Activated CD4-positive, alpha-beta T cell treated with anti-CD3 and anti-CD28 coated beads, Interleukin-2, amount 10 ng/mL, durations not matched to agents 24 days and 14 days (primary cell): ENCODE results near the gene TTC16. TPM values are rescaled to one million over a fixed set of nuclear protein-coding genes. Genes with fewer than 3 reads are reported as not detected.

Source experiments
- DNase-seq: peaks from one replicate; pipeline ENCODE4 v3.0.0; 2022
- H3K27ac Mint-ChIP-seq: one replicate; pipeline ENCODE4 v1.8.0; 2022; ENCODE audit warnings: mild to moderate bottlenecking, mixed read lengths
- H3K27me3 Mint-ChIP-seq: one replicate; pipeline ENCODE4 v1.8.0; 2022; ENCODE audit warnings: mixed read lengths
- H3K36me3 Mint-ChIP-seq: one replicate; pipeline ENCODE4 v1.8.0; 2022; ENCODE audit warnings: low read depth, mild to moderate bottlenecking, mixed read lengths
- H3K4me1 Mint-ChIP-seq: one replicate; pipeline ENCODE4 v1.8.0; 2021; ENCODE audit warnings: mixed read lengths
- H3K4me3 Mint-ChIP-seq: one replicate; pipeline ENCODE4 v1.8.0; 2022; ENCODE audit warnings: mild to moderate bottlenecking, moderate library complexity, mixed read lengths
- H3K9me3 Mint-ChIP-seq: one replicate; pipeline ENCODE4 v1.8.0; 2021; ENCODE audit warnings: mixed read lengths
- intact Hi-C: fragments of 100-400 bp; cut with micrococcal nuclease; formaldehyde crosslinking; loops from one replicate; pipeline ENCODE4 v1.15.1; 2023
- total RNA-seq: library from RNA; stranded (reverse); gene quantifications from 2 replicates; pipeline ENCODE4 v1.2.3, GENCODE V29; 2022

Gene TTC16
- total RNA-seq, 1 donor from 2014 or later, result not detected

DNA sequence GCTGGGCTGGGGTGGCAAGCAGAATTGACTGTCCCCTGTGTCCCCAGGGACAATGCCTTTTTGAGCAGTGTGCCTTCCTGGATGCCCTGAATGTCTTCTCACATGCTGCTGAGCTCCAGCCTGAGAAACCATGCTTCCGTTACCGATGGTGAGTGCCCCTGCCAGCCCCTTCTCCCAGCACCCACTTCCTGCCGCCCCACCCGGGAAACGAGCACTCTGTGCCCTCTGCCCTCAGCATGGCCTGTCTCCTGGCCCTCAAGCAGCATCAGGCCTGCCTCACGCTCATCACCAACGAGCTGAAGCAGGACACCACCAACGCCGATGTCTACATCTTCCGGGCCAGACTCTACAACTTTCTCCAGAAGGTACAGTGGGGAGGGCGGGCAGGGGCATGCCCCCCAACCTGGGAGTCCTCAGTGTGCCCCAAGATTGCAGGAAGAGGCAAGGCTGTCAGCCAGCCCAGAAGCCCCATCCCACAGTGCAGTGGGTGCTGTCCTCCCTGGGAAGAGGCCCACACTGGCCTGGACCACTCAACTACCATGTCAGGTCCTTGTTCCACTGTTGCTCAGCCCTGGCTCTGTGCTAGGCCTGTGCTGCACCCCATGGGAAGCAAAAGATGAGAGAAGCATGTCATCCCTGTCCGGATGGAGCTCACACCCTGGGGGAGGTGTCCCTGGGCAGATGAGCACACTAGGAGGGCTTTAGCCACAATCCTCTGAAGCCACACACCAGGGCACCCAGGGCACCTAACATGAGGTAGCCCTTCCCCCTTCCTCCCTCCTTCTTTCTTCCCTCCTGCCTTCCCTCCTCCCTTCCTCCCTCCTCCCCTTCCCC, 4.4 kb downstream of the TTC16 start:
- H3K27me3 Mint-ChIP-seq, result peaks cover 2% of the 10 kb centered on the region
- peaks cover 2% of the 10 kb centered on the region for H3K36me3 Mint-ChIP-seq
- peak overlapping the region; percentile 40 for H3K27ac Mint-ChIP-seq
- no peak overlapping the region for H3K4me3 Mint-ChIP-seq
- intact Hi-C loops, result no loop called here
- no peaks in the 10 kb centered on the region for H3K9me3 Mint-ChIP-seq
- peaks cover 14% of the 10 kb centered on the region for H3K4me1 Mint-ChIP-seq
- no peak for DNase-seq

DNA sequence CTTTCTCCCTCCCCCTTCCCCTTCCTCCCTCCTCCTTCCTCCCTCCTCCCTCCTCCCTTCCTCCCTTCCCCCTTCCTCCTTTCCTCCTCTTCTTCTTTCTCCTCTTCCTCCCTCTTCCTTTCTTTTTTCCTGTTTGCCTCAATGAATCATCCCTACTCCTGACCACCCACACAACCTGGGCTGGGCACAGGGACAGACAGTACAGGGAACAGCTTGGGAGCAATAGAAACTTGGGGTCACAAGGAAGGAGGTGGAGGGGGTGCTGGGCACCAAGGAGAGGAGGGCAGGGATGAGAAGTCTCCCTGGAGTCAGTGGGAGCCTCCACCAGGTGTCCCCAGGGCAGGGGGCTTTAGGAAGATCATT, 5.0 kb downstream of the TTC16 start:
- no peaks in the 10 kb centered on the region for H3K36me3 Mint-ChIP-seq
- H3K27ac Mint-ChIP-seq, result no peak overlapping the region
- intact Hi-C loops, result no loop called here
- H3K27me3 Mint-ChIP-seq, result no peaks in the 10 kb centered on the region
- no peak overlapping the region for H3K4me3 Mint-ChIP-seq
- no peaks in the 10 kb centered on the region for H3K9me3 Mint-ChIP-seq
- peaks cover 11% of the 10 kb centered on the region for H3K4me1 Mint-ChIP-seq
- no peak for DNase-seq

DNA sequence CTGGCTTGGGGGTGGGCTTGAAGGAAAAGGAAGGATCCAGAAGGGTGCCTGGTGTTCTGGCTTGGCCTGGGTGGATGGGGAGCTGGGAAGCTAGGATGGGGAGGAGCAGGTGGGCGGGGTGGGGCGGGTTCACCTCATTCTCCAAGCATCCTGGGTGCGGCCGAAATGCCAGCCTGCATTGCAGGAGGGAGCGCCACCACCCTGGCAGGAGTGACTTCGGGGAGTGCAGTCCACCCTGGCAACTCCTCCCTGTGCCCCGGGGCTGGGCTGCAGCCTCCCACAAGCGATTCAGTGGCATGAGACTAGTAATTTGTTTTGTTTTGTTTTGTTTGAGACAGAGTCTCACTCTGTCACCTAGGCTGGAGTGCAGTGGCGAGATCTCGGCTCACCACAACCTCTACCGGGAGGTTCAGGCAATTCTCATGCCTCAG, 5.5 kb downstream of the TTC16 start:
- Mint-ChIP-seq H3K9me3 (no peaks in the 10 kb centered on the region), H3K4me3 (no peak overlapping the region), H3K36me3 (no peaks in the 10 kb centered on the region), H3K27ac (no peak overlapping the region), H3K27me3 (no peaks in the 10 kb centered on the region), H3K4me1 (peaks cover 6% of the 10 kb centered on the region)
- intact Hi-C loops, result no loop called here
- DNase-seq, result no peak

DNA sequence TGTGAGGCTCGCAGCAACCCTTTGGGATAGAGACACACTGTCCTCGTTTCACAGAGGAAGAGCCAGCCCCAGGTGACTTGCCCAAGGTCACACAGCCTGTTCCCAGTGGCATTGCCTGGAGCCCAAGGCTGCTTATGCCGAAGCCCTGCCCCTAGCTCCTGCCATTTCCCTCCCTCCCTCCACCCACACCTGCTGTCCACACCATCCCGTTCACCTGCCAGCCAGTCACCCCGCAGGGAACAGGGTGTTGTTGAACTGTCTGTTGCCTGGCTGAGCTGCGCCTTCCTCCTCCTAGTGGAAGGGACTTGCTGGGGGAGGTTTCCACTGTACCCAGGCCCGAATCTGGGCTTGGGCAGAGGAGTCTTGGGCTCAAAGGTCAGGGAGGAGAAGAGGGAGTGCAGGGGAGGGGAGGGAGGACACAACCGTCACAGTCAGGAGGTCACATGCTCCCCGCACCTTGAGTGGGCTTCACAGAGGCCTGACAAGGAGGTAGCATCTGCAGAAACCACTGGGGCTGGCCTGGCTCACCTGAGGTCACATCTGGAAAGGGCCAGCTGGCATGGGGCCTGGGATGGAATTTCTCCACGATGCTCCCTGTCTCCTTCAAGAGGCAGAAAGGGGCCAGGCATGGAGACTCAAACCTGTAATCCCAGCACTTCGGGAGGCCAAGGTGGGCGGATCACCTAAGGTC, 6.3 kb downstream of the TTC16 start:
- no peak overlapping the region for H3K27ac Mint-ChIP-seq

DNA sequence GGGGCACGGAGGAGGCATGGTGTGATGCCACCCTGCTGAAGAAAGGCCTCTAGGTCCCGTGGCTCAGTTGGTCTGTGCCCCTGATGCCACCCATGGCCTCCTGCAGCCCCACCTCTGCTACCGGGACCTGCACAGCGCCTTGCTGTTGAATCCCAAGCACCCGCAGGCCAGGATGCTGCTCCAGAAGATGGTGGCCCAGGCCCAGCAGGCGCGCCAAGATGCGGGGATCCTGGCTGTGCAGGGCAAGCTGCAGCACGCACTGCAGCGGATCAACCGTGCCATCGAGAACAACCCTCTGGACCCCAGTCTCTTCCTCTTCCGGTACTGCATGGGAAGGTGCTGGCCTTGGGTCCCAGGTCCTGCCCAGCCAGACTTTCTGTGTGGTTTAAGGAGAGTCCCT, 7.1 kb downstream of the TTC16 start:
- Mint-ChIP-seq H3K36me3 (no peaks in the 10 kb centered on the region), H3K4me3 (no peak overlapping the region), H3K4me1 (peaks cover 6% of the 10 kb centered on the region), H3K9me3 (no peaks in the 10 kb centered on the region), H3K27me3 (no peaks in the 10 kb centered on the region), H3K27ac (no peak overlapping the region)
- DNase-seq, result no peak
- intact Hi-C loops, result no loop called here

More for the DNA sequence above, 6.3 kb downstream of the TTC16 start:
- Mint-ChIP-seq H3K36me3 (no peaks in the 10 kb centered on the region), H3K27me3 (no peaks in the 10 kb centered on the region), H3K4me3 (no peak overlapping the region), H3K9me3 (no peaks in the 10 kb centered on the region), H3K4me1 (peaks cover 6% of the 10 kb centered on the region)
- no peak for DNase-seq
- intact Hi-C loops, result no loop called here

DNA sequence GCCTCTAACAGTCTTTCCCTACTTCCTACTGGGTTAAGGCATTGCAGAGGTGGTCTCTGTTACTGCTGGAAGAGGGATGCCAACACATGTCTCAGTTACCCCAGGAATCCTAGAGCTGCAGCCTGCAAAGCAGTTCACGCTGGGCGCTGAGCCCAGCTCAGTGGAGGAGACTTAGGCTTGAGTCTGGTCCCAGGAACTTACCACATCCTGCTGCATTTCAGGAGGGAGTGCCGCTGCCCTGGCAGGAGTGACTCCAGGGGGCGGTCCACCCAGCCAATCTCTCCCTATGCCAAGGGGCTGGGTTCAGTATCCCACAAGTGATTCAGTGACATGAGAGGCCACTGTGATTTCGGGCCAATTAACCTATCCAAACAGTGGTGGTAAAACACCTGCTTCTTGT, 7.6 kb downstream of the TTC16 start:
- Mint-ChIP-seq H3K27ac (no peak overlapping the region), H3K4me1 (peaks cover 6% of the 10 kb centered on the region), H3K9me3 (no peaks in the 10 kb centered on the region), H3K4me3 (no peak overlapping the region), H3K27me3 (no peaks in the 10 kb centered on the region), H3K36me3 (no peaks in the 10 kb centered on the region)
- DNase-seq, result no peak
- intact Hi-C loops, result no loop called here

DNA sequence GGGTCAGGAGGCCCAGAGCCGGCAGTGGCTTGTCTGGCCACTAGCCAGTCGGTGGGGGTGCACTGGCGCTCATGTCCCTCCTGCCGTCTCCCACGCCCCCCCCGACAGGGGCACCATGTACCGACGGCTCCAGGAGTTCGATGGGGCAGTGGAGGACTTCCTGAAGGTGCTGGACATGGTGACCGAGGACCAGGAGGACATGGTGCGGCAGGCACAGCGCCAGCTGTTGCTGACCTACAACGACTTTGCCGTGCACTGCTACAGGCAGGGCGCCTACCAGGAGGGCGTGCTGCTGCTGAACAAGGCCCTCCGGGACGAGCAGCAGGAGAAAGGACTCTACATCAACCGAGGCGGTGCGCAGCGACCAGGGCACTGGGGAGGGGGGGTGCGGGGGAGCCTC, 8.1 kb downstream of the TTC16 start:
- Mint-ChIP-seq H3K4me1 (peaks cover 6% of the 10 kb centered on the region), H3K9me3 (no peaks in the 10 kb centered on the region), H3K27ac (no peak overlapping the region), H3K36me3 (no peaks in the 10 kb centered on the region), H3K27me3 (no peaks in the 10 kb centered on the region), H3K4me3 (no peak overlapping the region)
- DNase-seq, result no peak
- intact Hi-C loops, result no loop called here

DNA sequence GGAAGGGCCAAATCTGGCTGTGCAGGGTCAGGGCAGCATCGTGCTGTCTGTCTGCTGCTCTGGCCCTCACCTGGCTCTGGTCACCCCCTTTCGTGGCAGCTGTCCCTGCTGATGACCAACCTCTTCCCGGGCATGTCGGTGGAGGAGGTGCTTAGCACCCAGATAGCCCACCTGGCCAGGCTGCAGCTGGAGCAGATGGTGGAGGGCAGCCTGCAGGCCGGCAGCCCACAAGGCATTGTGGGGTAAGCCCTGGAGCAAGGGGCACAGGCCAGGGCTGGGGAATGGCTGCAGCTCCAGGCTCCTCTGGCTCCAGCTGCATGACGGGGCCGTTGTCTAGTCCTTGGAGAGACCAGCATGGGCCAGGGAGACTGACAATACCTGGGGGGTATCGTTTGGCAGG, 11.0 kb downstream of the TTC16 start:
- Mint-ChIP-seq H3K4me3 (no peak overlapping the region), H3K27me3 (no peaks in the 10 kb centered on the region), H3K36me3 (peaks cover 1% of the 10 kb centered on the region), H3K4me1 (no peaks in the 10 kb centered on the region), H3K27ac (no peak overlapping the region), H3K9me3 (no peaks in the 10 kb centered on the region)
- intact Hi-C loops, result no loop called here
- DNase-seq, result no peak

DNA sequence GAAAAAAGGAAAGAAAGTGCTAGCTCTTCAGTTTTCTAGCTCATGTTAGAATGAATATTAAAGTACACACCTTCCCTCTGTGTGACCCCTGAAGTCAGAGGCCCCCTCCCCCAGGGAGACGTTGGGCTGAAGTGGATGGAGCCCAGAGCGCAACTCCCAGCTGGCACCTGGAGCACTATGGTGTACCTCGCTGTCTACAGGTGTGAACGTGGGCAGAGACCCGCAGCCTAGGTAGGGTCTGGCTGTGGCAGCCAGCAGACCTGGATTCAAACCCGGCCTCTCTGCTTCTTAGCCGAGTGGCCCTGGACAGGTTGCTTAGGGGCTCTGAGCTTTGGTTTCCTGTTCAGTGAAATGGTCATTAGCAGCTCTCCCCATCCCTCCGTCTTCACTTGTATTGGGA, 12.9 kb downstream of the TTC16 start:
- H3K27me3 Mint-ChIP-seq, result no peaks in the 10 kb centered on the region
- H3K4me1 Mint-ChIP-seq, result peaks cover 3% of the 10 kb centered on the region
- intact Hi-C loops, result no loop called here
- no peaks in the 10 kb centered on the region for H3K9me3 Mint-ChIP-seq
- H3K36me3 Mint-ChIP-seq, result peaks cover 3% of the 10 kb centered on the region
- H3K4me3 Mint-ChIP-seq, result no peak overlapping the region
- no peak for DNase-seq
- no peak overlapping the region for H3K27ac Mint-ChIP-seq

DNA sequence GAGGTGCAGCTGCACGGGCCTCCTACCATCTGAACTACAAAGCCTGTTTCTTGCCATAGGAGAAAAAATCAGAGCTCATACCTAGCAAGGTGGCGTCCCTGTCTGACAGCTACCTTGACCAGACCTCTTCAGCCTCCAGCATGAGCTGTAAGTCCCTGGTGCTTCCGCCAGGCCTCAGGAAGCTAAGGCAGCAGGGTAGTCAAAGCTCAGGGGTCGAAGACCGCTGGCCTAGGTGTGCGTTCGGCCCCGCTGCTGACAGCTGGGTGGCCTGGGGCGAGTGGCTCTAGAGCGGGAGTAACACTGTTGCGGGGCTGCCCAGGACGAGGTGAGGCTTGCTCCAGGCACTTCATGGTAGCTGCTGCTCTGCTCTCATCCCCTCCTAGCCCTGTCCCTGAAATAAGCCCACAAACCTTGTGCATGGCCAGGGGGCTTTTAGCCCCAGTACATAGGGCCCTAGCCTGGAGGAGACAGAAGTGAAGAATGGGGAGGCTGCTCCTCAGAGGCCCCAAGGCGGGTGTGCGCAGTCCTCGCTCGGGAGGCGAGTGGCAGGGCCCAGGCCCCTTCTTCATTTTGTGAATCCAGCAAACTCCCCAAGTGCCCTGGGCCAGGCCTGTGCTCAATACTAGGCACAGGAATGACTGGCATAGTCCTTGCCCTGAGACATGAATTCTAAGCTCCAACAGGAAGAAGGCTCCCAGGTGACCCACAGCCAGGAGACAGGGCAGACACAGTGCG, 13.8 kb downstream of the TTC16 start:
- H3K27ac Mint-ChIP-seq, result no peak overlapping the region
- no peaks in the 10 kb centered on the region for H3K9me3 Mint-ChIP-seq
- intact Hi-C loops, result no loop called here
- no peak overlapping the region for H3K4me3 Mint-ChIP-seq
- H3K4me1 Mint-ChIP-seq, result peaks cover 6% of the 10 kb centered on the region
- DNase-seq, result no peak
- no peaks in the 10 kb centered on the region for H3K27me3 Mint-ChIP-seq
- H3K36me3 Mint-ChIP-seq, result peaks cover 3% of the 10 kb centered on the region

DNA sequence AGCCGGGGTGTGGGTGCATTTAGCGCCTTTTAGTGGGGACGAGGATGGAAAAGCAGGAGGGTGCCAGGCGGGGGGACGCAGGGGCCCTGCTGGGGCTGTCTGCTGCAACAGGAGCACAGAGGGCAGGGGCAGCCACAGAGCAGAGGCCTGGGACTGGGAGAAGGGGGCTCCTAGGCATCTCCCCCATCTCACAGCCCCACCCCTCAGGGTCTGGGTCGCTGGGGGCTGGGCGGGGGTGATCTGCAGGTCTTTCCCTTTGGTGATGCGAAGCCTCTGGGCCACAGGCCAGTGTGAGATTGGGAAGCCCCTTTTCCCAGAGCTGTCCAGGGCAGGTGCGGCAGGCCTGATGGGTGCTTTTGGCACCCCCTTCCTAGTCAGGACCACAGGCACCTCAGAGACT, 14.4 kb downstream of the TTC16 start:
- peaks cover 3% of the 10 kb centered on the region for H3K36me3 Mint-ChIP-seq
- no peak for DNase-seq
- H3K4me1 Mint-ChIP-seq, result peaks cover 7% of the 10 kb centered on the region
- H3K9me3 Mint-ChIP-seq, result no peaks in the 10 kb centered on the region
- no peaks in the 10 kb centered on the region for H3K27me3 Mint-ChIP-seq
- no peak overlapping the region for H3K4me3 Mint-ChIP-seq
- no peak overlapping the region for H3K27ac Mint-ChIP-seq
- intact Hi-C loops, result no loop called here

DNA sequence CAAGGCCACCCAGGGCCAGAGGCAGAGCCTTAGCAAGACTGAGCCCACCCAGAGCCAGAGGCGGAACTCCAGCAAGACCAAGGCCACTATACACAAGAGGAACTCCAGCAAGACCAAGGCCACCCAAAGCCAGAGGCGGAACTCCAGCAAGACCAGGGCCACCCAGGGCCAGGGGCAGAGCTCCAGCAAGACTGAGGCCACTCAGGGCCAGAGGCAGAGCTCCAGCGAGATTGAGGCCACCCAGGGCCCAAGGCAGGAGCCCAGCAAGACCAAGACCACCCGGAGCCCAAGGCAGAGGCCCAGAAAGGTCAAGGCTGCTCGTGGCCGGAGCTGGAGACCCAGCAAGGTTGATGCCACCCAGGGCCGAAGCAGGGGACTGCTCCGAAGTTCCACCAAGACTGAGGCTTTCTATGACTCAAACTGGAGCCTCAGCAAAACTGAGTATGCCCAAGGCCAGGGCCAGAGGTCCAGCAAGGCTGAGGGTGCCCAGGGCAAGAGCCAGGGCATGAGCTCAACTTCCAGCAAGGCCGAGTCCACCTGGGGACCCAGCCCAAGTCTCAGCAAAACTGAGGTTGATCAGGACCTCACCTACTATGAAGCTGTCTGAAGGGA, 15.0 kb downstream of the TTC16 start:
- Mint-ChIP-seq H3K27me3 (no peaks in the 10 kb centered on the region), H3K27ac (no peak overlapping the region), H3K4me1 (peaks cover 10% of the 10 kb centered on the region), H3K36me3 (peaks cover 3% of the 10 kb centered on the region), H3K9me3 (no peaks in the 10 kb centered on the region), H3K4me3 (no peak overlapping the region)
- no peak for DNase-seq
- intact Hi-C loops, result no loop called here

DNA sequence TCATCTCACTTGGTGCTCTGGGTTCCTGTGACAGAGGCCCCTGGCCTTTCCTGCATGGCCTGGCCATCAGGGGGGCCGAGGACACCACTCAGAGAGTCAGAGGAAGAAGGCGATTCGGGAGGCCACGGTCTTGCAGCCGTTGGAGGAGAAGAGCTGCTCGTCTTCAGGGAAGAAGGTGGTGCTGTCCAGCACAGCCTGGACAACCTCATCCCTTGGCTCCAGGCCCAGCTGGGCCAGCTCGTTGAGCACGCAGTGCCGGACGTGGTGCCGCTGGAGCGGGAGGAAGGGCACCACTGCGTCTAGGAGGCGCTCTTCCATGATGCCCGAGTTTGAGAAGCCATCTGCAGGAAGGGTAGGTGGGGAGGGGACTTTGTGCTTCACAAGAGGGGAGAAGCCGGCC, 16.1 kb downstream of the TTC16 start:
- no peak overlapping the region for H3K27ac Mint-ChIP-seq
- no peak for DNase-seq
- H3K36me3 Mint-ChIP-seq, result peaks cover 3% of the 10 kb centered on the region
- no peaks in the 10 kb centered on the region for H3K27me3 Mint-ChIP-seq
- no peak overlapping the region for H3K4me3 Mint-ChIP-seq
- no peaks in the 10 kb centered on the region for H3K9me3 Mint-ChIP-seq
- intact Hi-C loops, result no loop called here
- H3K4me1 Mint-ChIP-seq, result peaks cover 10% of the 10 kb centered on the region

DNA sequence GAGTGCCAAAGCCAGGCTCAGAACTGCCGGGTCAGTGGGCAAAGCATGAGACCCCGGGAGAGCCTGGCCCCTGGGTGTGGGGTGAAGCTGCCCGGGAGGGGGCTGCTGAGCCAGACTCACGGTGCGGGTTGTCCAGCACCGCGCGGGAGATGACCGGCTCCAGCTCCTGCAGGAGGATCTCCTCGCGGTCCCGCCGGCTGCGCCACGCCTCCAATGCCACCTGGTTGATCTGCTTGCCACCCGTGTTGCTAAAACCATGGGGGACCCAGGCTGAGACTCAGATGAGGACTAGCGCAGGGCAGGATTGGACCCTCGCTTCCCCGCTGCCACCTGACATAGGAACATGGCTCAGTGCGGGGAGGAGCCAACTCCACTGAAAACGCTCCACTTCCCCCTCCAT, 16.6 kb downstream of the TTC16 start:
- Mint-ChIP-seq H3K36me3 (peaks cover 3% of the 10 kb centered on the region), H3K27ac (no peak overlapping the region), H3K4me3 (no peak overlapping the region), H3K27me3 (no peaks in the 10 kb centered on the region), H3K9me3 (no peaks in the 10 kb centered on the region), H3K4me1 (peaks cover 10% of the 10 kb centered on the region)
- intact Hi-C loops, result no loop called here
- no peak for DNase-seq
